ENCODE measurements around the gene RIPOR2.
A peak's percentile ranks its signal among the peaks of the same experiment; 100 is the strongest.
"Not testable (repeated sequence)": the region's sequence is repeated elsewhere in the genome, so short reads cannot be mapped to it uniquely, and the experiment has no call there.

Gene RIPOR2

DNA sequence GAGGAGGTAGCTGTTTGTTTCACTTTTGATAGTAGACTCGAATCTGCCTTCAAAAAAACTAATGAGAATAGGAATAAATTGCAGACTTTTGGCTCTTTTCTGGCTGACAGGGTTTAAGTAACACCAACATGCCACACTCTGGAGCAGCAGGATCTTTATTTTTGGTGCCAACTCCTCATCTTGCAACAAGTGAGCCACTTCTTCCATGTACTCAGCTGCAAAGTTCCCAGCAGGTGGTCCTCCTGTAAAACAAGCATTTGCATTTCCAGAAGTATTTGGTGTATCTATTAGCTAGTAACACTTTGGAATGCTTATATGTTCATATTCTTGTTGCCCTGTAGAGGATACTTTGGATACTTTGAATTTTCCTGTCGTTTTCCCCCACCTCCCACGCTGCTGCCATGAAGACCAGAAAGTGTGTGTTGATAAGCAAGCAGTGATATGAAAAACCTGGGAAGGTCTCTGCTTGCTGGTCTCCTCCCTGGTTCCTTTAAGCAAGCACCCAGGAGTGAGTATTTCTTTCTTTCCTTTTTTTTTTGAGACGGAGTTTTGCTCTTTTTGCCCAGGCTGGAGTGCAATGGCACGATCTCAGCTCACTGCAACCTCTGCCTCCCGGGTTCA, 138.1 kb downstream of the RIPOR2 start:
- no peak for DNase-seq

DNA sequence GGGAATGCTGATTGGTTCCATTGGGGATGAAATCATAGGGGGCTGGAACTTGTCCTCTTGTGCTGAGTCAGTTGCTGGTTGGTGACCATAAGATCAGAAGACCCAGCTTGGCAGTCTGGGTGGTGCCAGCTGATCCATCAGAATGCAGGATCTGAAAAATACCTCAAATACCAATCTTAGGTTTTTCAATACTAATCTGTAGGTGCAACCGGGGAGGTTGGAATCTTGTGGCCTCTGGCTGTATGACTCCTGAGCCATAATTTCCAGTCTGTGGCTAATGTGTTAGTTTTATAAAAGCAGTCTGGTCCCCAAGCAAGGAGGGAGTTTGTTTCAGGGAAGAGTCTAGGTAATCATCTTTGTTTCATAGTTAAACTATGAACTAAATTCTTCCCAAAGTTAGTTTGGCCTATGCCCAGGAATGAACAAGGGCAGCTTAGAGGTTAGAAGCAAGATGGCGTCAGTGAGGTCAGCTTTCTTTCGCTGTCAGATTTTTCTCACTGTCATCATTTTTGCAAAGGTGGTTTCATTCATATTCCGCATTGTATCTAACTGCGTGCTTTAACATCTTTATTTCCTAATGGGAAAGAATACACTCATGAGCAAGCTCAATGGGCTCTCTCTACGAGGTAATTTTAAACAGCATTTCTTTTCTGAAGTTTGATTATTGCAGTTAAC, 139.0 kb downstream of the RIPOR2 start:
- DNase-seq, result no peak

DNA sequence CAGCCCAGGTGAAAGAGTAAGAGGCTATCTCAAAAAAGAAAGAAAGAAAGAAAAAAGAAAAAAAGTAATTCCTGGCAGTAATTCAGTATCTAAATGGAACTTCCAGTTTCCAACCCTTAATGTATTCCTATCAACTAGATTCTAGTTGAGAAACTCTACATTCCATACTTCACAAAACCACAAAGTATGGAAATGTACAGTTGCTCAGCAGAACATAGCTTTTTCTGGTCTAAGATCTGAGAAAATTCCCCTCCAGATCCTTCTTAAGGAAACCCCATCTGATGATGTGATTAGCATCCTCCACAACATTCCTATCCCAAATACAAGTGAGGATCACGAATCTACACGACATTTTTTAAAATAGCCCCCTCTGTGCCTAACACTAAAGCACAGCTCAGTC, 140.7 kb downstream of the RIPOR2 start:
- DNase-seq, result no peak

DNA sequence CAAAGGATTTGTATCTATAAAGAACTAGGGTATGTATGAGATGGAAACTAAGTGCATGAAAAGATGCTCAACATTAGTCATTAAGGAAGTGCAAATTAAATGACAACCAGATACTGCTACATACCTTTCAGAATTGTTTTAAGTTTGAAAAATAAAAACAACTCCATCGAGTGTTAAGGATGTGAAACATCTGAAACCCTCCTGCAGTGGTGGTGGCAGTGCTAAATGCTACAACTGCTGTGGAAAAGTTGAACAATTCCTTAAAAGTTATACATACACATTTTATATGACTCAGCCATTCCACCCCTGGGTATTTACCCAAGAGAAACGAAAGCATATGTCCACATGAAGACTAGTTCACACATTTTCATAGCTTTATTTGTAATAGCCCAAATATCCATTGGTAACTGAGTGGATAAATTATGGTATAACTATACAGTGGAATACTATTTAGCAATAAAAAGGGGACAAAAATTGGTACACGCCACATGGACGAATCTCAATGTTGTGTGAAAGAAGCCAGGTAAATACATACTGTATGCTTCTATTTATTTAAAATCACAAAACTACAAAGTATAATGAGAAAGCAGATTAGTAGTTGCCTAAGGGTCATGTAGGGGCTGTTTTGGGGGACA, 147.6 kb downstream of the RIPOR2 start:
- no peak for DNase-seq

DNA sequence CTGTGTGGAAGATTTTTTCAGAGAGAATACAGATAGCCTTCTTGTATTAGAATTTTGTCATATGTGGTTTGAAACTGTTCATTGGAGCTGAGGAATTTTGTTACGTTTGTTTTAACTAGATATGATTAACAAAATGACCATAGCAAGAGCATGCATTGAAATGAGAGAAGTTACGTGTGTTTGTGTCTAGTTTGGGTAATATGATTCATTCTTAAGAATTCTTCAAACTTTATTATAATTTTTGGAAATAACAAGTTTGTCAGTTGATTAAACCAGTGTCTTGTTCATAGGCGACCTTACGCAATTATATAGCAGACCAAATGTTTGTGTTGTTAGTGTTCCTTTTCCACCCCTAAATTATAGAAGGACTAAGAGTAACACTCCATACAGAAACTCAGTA, 155.6 kb downstream of the RIPOR2 start:
- no peak for DNase-seq

DNA sequence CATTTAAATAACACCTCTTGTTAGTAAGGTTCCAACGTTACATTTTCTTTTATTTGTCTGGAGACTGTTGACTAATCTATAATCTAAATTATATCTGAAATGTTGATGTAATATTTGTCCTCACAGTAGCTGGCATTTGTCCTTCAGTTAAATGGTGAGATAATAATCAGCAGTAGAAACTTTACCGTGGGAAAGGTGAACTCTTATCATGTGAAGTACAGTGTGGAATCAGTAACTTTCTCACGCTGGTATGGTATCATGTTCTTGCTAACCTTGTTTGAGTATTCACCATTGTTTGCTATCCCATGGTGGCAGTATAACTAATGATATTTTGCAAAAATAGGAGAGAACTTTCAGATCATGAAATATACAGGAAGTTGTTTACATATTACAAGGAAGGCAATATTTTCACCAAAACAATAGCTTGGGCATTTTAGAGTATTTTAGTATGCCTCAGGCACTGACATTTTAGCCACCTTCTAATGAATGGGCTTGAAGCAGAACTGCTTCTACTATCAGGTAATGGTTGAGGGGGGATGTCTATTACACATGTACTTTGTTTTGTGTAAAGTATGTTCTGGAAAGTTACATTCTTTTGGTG, 156.2 kb downstream of the RIPOR2 start:
- no peak for DNase-seq

DNA sequence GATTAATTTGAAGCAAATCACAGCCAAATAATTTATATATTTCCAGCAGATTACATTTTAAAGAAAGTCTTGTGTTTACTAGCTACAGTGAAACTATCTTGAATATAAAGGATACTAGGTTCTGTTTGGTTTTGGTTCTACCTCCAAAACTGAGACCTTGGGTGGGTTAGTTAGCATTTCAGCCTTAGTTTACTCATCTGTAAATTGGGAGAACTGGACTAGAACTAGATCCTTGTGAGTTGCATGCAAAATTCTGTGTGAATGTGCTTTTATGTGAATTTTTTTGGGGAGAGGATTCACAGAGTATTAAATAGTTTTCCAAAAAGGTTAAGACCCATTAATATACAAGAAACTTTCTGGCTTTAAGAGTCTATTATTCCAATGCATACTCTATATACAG, 156.9 kb downstream of the RIPOR2 start:
- no peak for DNase-seq

DNA sequence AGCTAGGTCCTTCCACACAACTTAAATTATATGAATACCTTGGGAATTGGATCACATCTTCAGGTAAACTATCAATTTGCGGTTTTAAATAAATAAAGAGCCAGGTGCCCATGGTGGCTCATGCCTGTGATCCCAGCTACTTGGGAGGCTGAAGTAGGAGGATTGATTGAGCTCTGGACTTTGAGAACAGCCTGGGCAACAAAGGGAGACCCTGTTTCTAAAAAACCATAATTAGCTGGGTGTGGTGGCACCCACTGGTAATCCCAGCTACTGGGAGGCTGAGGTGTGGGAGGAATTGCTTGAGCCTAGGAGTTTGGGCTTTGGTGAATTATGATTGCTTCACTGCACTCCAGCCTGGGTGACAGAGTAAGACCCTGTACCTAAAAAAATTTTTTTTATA, 157.6 kb downstream of the RIPOR2 start:
- no peak for DNase-seq

DNA sequence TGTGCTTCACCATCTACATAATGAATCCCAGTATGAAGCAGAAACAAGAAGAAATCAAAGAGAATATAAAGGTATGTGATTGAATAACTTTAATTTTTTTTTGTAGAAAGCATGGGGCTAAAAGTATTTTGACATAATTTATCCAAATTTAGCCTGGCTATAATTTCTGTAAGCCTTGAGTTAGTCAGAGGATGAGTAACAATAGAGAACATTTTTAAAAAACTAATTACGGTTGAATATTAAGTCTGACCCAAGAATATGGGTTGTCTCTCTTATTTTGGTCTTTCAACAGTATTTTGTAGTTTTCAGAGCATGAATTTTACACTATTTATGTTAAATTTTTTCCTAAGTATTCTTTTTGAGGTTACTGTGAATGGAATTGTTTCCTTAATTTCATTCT, 158.5 kb downstream of the RIPOR2 start:
- no peak for DNase-seq

DNA sequence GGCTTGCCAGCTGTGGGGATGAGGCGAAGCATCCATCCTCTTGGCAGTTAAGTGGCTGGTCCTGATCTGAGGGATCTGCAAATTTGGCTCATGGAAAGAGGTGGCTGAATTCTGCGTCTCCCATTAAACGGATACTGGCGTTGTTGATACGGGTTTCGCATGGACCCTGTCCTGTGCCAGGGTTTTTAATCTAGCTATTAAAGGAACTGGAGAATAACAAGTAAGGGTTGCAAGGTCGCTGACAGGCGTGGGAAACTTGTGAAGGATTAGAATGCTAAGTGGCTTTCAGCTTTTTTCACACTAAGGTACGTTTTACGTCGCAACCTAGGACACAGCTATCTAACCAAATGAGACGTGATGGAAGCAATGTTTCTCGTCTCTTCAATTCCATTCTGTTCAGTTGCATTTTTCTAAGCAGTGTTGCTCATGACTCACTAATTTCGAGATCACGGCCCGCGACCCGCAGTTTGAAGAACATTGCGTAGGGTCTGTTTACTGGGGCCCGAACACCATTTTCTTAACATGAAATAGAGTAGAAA, 160.2 kb downstream of the RIPOR2 start:
- peak in 1 of 2 donors; percentile 8 for DNase-seq

DNA sequence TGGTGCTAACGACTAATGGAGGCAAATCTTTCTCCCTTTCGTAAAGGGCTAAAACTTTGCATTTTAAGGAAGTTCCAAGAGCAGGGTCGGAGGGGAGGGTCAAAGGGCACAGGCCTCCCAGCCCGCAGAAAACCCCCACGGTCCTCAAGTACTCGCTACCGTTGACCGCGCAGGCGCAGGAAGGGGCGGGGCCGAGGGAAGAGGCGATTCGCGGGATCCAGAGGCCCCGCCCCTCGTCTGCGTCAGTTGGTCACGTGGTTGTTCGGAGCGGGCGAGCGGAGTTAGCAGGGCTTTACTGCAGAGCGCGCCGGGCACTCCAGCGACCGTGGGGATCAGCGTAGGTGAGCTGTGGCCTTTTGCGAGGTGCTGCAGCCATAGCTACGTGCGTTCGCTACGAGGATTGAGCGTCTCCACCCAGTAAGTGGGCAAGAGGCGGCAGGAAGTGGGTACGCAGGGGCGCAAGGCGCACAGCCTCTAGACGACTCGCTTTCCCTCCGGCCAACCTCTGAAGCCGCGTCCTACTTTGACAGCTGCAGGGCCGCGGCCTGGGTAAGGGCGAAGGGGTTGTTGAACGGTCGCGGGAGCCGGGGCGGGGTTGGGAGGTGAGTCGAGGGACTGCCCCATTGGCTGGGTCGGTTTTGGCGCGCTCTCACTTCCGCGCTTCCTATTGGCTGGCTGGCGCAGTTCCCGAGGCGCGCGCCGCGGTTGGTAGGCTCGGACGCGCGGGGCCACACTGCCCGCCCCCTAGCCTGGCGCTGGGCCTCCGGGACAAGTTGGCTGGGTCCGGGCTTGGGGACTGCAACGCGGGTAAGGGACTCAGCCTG, 160.9 kb downstream of the RIPOR2 start, which contains the start of gene GMNN:
Gene GMNN (plus strand): TSS at position 242 of the 824 bp plus-strand sequence. CDS start 2,310 bp downstream, outside the sequence.
- DNase-seq, result peak; percentile 98

DNA sequence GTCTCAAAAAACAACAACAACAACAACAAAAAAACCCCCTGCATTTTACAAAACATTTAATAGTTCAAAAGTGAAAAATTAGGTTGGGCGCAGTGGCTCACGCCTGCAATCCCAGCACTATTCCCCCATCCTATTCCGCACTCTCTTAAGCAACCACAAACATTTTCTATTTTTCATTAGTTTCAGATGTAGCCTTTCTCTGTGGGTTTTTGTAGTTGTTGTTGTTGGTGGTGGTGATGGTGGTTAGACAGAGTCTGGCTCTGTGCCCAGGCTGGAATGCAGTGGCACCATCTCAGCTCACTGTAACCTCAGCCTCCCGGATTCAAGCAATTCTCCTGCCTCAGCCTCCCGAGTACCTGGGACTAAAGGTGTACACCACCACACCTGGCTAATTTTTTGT, 167.4 kb downstream of the RIPOR2 start:
- DNase-seq, result no peak

DNA sequence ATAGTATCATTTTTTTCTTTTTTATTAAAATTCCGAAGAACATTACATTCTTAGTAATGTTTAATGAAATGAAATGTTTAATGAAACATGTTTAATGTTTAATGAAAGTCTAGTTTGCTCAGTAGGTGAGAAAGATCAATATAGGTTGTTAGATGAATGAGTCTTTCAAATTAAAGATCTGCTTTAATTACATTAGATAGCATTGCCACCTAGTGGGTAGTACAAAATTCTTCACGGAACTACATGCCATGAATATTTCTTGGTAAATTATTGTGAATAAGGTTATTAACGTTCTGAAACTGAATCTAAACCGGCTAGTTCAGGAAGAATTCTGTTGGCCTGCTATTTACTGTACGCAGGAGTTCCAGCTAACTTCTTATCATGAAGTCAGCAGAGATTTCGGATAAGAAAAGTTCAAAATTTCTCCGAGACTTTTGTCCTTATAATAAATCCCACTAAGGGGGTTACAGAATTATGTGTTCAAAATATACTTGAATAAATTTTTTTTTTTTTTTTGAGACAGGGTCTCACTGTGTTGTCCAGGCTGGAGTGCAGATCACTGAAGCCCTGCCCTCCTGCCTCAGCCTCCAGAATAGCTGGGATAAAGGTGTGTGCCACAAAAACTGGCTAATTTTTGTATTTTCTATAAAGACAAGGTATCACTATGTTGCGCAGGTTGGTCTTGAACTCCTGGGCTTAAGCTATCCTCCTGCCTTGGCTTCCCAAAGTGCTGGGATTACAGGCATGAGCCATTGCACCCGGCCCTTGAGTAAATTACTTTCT, 168.9 kb downstream of the RIPOR2 start:
- DNase-seq, result peak; percentile 28 to 80

DNA sequence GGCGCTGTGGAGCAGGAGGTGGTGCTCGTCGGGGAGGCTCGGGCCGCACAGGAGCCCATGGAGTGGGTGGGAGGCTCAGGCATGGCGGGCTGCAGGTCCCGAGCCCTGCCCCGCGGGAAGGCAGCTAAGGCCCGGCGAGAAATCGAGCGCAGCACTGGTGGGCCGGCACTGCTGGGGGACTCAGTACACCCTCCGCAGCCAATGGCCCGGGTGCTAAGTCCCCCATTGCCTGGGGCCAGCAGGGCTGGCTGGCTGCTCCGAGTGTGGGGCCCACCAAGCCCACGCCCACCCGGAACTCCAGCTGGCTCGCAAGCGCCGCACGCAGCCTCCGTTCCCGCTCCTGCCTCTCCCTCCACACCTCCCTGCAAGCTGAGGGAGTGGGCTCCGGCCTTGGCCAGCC, 169.8 kb downstream of the RIPOR2 start:
- DNase-seq, result not testable (repeated sequence)

DNA sequence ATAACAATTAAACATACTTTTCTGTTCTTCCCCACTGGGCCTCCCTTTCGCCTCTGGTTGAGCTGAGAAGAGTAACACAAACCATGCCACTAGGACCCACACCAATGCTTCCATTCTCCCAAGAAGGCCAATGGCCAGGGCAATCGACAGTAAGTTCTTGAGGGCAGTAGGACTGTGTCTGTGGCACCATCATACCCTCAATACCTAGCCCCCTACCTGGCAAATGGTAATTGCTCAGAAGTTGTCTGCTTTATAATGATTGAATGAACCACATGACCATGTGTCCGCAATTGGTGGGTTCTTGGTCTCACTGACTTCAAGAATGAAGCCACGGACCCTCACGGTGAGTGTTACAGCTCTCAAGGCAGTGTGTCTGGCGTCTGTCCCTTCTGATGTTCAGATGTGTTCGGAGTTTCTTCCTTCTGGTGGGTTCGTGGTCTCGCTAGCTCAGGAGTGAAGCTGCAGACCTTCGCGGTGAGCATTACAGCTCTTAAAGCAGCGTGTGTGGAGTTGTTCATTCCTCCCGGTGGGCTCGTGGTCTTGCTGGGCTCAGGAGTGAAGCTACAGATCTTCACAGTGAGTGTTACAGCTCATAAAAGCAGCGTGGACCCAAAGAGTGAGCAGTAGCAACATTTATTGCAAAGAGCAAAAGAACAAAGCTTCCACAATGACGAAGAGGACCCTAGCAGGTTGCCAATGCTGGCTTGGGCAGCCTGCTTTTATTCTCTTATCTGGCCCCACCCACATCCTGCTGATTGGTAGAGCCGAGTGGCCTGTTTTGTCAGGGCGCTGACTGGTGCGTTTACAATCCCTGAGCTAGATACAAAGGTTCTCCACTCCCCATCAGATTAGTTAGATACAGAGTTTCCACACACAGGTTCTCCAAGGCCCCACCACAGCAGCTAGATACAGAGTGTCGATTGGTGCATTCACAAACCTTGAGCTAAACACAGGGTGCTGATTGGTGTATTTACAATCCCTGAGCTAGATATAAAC, 170.6 kb downstream of the RIPOR2 start:
- DNase-seq, result not testable (repeated sequence)

DNA sequence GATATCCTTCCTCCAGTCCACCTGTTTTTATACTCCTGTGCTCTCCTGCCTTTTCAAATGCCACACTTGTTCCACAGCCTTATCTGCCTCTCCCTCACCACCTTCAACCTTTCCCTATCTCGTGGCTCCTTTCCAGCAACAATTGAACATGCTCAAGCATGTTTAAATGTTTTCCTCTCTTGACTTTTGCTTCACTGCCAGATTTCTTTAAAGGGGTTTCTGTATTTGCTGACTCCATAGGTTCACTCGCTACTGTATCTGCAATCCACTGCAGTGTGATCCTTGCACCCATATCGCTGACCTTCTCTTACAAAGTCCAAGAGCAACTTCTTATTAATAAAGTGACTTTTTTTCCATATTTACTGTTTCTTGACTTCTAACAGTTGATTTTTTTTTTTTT, 172.2 kb downstream of the RIPOR2 start:
- no peak for DNase-seq

DNA sequence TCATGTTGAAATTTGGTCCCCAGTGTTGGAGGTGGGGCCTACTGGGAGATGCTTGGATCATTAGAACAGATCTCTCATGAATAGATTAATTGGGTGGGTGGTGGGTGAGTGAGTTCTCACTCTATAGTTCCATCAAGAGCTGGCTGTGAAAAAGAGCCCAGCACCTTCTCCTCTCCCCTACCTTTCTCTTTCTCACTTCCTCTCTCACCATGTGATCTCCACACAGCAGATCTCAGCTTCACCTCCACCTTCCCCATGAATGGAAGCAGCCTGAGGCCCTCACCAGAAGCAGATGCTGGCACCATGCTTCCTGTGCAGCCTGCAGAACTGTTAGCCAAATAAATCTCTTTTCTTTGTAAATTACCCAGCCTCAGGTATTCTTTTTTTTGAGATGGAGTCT, 173.9 kb downstream of the RIPOR2 start:
- no peak for DNase-seq

DNA sequence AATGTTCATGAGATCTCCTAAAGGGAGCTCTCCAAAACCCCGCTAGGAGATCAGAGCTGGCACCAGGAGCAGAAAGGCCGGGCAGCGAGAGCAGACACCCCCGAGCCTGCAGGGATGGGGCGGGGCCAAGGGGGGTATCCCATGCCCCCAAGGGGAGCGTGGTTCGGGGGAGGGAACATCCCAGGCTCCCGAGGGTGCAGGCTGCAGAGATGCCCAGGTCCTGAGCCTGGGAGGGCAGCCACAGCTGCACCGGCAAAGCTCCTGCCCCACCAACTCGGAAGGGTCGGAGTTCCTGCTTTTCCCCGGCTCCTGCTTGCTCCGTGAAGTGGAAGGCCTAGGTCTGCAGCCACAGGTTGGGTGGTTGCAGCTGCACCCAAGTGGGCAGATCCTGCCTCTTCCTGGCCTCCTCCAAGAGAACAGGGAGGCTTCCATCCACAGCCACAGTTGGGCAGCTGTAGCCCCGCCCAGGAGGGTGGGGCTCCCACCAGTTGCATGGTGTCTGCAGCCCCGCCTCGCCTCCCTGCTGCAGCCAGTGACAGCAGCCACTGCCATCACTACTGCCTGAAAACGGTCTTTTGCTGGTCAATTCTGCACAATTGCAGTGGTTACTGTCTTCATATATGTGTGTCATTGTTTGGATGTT, 174.4 kb downstream of the RIPOR2 start:
- no peak for DNase-seq

DNA sequence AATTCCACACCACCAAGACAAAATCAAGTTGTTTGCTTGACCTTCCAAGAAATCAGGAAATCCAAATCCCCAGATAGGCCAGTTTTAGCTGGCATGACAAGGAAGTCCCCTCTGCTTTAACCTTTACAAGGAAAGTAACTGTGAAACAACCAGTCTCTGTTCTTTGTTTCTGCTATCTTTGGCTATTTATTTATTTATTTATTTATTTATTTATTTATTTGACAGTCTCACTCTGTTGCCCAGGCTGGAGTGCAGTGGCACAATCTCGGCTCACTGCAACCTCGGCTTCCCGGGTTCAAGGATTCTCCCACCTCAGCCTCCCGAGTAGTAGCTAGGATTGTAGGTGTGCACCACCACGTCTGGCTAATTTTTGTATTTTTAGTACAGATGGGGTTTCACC, 175.6 kb downstream of the RIPOR2 start:
- DNase-seq, result no peak

DNA sequence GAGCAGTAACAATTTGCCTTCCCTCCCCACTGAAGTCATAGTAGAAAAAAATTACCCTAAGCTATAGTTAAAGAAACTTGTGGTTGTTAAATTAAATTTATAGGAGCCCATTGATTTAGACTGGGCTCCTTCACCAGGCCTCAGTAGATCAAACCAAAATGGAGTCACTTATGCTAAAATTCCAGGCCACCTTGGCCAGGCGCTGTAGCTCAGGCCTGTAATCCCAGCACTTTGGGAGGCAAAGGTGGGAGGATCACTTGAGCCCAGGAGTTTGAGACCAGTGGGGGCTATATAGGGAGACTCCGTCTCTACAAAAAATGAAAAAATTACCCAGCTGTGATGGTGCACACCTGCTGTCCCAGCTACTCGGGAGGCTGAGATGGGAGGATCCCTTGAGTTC, 176.0 kb downstream of the RIPOR2 start:
- no peak for DNase-seq

Data from inflammatory macrophage (primary cell).